H1 (cell line): ENCODE results near the gene RALGDS. TPM values are rescaled to one million over a fixed set of nuclear protein-coding genes. Genes with fewer than 3 reads are reported as not detected.

Experiments
- HDAC6 ChIP-seq: IDR thresholded peaks from one replicate; pipeline ENCODE4 v1.7.1; 2012; ENCODE audit warnings: low read depth, mild to moderate bottlenecking, inconsistent platforms, low read length, moderate library complexity
- JUND ChIP-seq: IDR thresholded peaks from 2 replicates; pipeline ENCODE4 v1.6.1; 2011; ENCODE audit warnings: mild to moderate bottlenecking, improper control_type of control experiment, low read length
- KDM4A ChIP-seq: IDR thresholded peaks from one replicate; pipeline ENCODE4 v1.7.1; 2012; ENCODE audit warnings: low read depth, mild to moderate bottlenecking, moderate library complexity, low read length, inconsistent platforms; ENCODE audit not compliant: severe bottlenecking
- POLR2A ChIP-seq, 2 experiments: IDR thresholded peaks; 1 replicate in 1 of 2; 2 replicates in 1 of 2; pipeline ENCODE4 v1.6.1; 2011; ENCODE audit warnings: low read depth in 2 of 2, low read length in 2 of 2, mild to moderate bottlenecking in 2 of 2; ENCODE audit errors: control extremely low read depth in 1 of 2
- polyA plus RNA-seq, 7 experiments: library from polyadenylated mRNA; depleted of rRNA in 3 of 7; stranded (reverse) in 5 of 7; unstranded in 2 of 7; fragments of >200 nt in 5 of 7; fragments of 200-250 nt in 2 of 7; gene quantifications; 1 replicate in 5 of 7; 2 replicates in 1 of 7; 4 replicates in 1 of 7; pipeline versions ENCODE4 v1.2.1 to v1.2.3, GENCODE V29; 2011 to 2013; ENCODE audit warnings: missing spikeins in 2 of 7, mixed read lengths in 2 of 7
- total RNA-seq: library from RNA; stranded (reverse); fragmentation: NEBNext Ultra II Directional; extraction: Animal tissue kit (Norgen Biotek cat#: 25700); gene quantifications from 2 replicates; pipeline ENCODE4 v1.2.1, GENCODE V29; 2021

RALGDS gene
- total and polyA plus RNA-seq, 2 of the 8 experiments (the other 6 are each of a cell fraction or from before 2014, with no cell fraction given): 14.5 to 25.5 TPM

DNA sequence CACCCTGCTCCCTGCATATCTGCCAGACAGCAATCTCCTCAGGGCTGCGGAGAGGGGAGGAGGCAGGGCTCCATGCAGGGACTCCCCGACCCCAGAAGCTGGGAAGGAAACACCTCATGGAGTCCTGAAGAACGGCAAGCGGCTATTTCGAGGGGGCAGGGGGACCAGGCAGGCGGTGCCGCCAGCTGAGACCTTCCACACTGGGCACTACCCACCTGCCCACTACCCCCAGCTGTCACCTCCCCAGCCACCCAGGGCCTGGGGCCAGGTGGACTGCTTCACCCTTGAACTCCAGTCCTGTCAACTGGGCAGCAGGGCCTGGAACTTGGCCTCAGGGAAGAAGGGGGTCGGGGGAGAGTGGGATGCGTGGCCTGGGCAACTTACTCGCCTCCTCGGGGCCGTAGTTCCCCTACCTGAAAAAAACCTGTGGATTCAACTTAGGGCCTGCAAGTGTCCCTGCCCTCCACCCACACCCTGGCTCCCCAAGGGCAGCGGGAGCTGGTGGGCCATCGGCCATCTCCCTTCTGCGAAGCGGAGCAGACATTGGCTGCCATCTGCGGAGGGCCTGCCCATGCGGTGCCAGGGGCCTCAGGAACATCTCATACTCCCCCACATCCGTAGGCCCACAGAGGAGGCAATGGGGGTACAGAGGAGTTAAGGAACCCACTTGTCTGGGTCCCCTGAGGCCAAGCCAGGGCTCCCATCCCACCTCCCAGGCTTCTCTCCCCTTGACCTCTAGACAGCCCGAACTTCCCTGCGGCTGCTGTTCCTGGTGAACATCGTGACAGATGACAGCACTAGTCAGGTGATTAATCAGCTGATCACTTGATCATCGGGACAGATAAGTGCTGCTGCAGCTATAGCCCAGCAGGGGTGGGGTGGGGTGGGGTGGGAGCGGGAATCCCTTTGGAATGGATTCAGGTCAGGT, 18.5 kb upstream of the RALGDS start (continued):
- no peak for TF ChIP-seq HDAC6
- no peak for TF ChIP-seq POLR2A (IDR thresholded peaks at IDR 0.05; ENCODE audit: control extremely low read depth in 1 of 2, low read depth in 2 of 2, low read length in 2 of 2)
- no peak for TF ChIP-seq JUND
- TF ChIP-seq KDM4A: no peak
